Stimulated activated CD4-positive, alpha-beta T cell treated with anti-CD3 and anti-CD28 coated beads, Interleukin-4, amount 100 ng/mL, for 4 hours (primary cell): Measurements from ENCODE around the gene GAL.

Experiments
- DNase-seq, 2 experiments: peaks; one replicate each; pipeline ENCODE4 v3.0.0-alpha.2; 2020

Gene GAL

DNA sequence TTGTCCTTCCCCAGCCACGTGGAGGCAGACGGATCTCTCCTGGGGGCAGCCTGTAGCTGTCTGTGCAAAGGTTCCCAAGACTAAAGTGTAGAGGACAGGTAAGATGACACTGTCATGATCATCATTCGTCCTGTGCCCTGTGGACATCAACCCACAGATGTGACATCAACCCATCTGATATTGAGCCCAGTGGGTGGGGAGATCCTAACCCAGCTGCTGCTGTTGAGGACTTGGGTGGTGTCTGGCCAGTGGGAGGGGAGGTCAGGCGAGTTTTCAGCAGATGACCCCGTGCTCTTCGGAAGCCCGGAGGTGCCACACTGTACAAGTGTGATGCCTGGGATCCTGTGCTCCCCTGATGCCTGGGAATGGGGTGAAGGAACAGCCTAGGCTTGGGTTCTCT is 1.2 kb upstream of the GAL start:
- no peak for DNase-seq

DNA sequence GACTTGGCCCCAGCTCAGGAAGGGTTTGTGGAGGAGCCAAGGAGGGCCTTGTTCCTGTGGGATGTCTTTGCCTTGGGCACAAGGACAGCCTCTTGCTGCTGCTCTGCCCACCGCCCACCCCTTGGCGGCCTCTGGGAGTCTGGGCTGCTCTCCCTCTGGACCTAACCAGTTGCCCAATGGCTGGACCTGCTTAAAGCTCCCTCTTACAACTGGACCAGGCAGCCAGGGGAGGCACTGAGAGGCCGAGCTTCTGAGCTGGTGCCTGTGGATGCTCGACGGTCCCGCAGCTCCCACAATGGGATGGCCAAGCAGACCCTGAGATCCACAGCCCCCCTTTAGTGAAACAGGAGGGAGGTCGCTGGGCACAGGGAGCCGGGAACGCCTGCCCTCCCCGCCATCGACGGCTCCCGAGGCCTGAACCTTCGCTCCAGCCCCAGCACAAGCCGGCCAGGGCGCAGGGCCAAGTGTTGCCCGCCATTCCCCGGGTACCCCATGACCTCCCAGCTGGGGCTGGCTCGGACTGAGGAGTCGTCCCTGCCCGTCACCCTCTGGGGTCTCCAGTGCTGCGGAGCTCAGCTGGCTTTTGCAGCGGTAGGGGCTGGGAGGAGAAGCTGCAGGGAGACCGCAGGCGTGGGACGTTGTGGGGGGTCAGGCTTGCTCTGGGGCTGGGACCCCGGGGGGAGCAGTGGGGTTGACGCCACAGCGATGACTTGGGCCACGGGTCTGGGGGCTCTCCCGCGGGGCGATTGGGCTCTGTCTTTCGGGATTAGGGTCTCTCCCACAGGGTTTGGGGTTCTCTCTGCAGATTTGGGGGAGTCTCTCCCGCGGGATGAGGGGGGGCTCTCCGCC is 584 bp upstream of the GAL start:
- no peak for DNase-seq

DNA sequence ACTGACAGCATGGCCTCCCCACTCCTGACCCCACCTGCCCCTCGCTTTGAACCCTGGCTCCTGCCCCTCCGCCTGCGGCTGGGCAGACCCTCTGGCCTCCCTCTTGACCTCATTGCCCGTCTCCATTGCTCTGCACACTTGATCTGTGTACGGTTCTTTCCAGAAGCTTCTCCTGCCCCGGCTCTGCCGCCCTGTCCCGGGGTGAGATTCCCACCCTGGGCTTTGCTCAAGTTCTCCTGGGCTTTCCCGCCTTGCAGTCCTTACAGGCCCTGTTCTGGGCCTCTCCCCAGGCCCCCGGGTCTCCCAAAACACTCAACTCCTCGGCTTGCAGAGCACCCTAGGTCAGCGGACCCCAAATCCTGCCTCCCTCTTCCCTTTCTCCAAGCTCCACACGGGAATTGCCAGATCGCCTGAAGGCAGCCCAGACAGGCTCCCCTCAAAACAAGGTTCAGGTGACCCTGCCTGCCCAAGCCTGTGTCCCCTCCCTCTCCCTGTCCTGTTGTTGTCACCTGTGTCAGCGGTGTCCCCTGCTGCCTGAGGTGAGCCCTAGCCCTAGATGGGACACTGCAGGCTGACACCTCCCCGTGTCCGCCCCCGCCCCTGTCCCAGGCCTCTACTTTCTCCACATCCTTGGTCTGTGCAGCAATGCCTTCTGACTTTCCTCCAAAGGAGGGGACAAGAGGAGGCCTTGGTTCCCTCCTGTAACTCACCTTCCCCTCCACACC is 1.5 kb downstream of the GAL start:
- no peak for DNase-seq

DNA sequence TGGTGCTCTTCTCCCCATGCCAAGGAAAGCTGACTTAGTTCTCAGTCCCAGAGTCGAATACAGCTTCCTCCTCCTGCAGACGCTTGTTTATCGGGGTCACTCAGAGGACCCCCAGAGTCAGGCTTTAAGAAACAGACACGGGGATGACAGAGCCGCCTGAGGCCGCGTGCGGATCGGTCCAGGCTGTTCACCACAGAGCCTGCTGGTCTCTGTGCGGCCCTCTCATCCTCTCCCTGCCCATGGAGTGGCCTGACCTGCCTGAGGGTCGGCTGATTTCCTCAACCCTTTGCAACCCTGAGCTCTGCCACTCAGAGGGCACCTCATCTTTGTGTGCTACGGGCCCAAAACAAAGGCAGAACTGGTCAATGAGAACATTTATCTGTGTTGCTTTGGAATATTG is 2.1 kb downstream of the GAL start:
- no peak for DNase-seq

DNA sequence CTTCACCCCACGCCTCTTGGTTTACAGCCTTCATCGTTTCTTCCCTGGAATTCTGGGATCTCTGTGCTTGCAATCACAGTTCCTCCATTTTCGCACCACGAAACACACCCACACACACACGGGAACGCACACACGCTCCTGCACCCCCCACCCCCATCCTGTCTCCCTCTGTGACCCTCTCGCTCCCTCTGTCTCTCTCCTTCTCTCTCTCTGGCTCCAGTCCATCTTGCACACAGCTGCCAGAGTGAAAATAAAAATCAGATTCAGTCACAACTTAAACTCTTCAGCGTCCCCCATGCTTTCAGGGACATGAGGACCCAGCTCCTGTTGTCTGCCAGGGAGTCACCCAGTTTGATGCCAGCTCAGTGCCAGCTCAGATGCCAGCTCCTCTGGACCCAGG is 3.0 kb downstream of the GAL start:
- DNase-seq, result no peak

DNA sequence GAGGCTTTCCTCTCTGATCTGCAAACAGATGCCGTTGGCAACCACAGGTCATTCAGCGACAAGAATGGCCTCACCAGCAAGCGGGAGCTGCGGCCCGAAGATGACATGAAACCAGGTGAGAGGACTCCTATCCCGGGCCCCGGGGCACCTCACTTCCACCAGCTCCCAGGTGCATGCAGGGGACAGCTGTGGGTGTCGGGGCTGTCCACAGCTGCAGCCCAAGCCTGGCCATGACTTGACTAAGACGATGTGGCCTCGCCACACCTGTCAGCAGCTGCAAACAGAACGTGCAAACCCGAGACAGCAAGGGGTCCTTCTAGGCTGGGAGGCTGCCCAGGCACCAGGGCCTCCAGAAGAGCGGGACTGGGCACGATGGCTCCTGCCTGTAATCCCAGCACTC is 3.6 kb downstream of the GAL start:
- DNase-seq, result no peak

DNA sequence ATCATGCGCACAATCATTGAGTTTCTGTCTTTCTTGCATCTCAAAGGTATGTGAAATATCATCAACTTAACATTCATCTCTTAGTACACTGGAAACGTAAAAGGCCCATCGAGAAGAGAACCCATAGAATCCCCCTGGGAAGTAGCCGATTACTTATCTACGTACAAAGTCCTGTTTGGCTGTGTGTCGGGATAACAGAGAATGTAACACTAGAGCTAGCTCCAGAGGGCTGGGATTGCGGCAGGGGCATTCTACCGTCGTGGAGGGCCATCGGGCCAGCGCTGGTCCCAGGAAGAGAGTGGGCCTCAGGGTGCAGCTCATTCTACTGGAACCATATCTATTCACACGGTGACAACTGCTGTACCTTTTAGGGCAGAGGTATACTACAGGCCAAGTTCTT is 4.5 kb downstream of the GAL start:
- DNase-seq, result no peak

DNA sequence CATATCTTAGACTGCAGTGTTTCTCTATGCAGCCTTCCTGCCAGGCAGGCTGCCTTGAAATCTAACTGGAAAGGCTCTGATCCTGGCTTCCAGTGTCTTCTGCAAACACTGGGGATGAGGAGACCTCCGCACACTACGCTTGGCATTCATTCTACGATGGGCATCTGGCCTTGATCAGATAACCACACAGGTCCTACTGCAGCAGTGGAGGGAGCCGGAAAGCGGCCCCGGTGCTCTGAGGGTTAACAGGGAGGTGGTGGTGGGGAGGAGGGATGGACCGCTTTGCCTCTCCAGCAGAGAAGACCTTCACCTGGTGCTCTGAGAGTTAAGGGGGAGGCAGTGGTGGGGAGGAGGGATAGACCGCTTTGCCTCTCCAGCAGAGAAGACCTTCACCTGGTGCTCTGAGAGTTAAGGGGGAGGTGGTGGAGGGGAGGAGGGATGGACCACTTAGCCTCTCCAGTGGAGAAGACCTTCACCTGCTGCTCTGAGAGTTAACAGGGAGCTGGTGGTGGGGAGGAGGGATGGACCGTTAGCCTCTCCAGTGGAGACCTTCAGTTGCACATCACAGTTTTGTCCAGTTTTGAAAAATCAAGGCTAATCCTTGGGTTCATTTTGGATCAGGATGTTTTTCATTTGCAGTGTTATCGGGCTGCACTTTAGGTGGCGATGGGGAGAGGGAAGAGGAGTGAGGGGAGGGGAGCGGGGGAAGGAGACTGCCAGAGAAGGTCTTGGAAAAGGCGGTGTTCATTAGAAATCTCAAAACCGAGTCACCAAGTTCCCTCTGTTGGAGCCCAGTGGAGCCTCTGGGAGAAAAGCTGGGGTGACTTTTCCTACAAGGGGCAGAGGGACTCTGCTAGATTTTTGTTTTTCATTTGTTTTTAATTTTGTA is 5.6 kb downstream of the GAL start:
- no peak for DNase-seq

DNA sequence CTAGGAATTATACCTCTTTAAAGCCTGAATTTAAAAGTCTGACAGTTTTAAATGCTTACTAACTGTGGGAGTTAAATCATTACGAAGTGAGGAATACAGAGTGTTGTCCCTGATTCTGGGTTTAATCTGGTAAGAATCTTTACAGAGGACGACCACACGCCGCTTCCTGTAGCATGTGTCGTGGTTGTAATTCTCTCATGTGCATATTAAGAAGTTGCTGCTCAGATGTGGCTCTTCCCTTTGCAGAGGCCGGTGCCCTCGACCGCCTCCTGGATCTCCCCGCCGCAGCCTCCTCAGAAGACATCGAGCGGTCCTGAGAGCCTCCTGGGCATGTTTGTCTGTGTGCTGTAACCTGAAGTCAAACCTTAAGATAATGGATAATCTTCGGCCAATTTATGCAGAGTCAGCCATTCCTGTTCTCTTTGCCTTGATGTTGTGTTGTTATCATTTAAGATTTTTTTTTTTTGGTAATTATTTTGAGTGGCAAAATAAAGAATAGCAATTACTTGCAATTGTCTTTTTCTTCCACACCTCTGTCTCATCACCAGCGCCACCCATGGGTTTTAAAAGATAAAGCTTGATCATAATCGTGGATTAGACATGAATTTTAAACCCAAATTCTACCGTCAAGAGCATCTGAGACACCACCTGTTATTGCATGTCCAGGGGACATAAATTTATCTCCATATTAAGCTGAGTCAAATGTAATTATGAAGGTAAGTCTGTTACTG is 6.5 kb downstream of the GAL start:
- no peak for DNase-seq

DNA sequence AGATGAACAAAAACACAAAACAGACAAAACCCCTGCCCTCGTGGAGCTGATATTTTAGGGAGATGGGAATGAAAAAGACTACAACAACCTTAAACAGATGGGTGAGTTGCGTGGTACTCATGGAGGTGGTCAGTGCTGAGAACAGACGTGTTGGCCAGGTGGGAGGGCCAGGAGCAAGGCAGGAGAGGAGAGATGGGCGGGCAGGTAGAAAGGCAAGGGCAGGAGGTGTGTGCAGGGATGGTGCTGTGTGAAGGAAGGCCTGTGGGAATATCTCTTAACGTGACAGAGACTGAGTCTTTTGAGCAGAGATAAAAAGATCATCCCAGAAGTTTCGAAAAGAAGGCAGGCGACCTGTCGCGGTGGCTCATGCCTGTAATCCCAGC is 7.0 kb downstream of the GAL start:
- no peak for DNase-seq

DNA sequence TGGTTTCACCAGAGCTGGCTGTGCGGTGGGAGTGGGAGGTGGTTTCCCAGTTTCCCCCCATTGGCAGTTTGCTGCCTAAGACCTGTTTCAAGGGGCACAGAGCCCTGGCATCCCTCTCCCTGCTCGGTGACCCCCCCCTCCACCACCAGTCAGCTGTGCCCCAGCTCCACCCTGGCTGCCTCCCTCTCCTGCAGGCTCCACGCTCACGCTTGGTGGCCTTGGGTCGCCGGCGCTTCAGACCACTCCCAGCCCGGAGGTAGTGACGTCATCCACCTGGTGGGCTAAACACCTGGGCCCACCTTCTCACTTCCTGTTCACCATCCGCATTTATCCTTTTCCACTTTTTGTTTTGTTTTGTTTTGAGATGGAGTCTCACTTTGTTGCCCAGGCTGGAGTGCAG is 7.8 kb downstream of the GAL start:
- no peak for DNase-seq

DNA sequence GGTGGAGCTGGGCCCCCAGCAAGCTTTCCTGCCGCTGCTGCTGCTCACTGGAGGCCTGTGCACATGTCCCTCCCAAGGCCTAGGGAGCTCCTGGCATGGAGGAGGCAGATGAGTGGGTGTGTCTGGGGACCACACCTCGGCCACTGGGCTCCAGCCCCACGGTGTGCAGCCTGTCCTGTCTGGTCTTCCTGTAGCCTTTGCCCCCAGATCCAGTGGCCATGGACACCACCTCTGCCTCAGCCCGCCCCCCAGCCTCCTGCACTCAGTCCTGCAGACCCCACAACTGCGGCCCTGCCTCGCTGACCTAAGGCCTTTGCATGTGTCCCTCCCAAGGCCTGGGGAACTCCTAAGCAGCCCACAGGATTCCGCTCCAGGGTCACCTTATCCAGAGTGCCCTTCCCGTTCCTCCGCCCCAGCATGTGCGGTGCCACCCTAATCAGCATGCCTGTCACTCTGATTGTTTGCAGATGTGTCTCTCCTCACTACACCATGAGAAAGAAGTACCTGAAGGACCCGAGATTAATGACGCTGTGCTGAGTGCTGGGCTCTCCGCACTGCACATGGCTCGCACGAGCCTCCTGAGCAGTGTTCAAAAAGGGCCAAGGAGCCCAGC is 8.6 kb downstream of the GAL start:
- no peak for DNase-seq

DNA sequence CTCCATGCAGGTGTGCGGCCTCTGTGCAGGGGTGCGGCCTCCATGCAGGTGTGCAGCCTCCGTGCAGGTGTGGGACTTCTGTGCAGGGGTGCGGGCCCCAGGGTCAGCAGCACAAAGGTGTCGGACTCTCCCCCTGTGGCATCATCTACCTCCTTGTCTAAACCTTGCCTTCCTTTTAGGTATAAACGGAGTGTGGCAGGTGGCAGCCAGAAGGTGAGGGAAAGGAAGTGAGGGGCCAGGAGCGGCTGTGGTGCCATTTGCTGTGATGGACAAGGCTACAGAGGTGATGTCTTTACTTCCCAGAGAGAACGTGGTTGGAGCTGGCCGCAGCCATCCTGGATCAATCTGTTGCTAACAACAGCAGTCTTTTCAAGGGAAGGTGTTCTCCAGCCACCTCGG is 9.1 kb downstream of the GAL start:
- DNase-seq, result no peak

DNA sequence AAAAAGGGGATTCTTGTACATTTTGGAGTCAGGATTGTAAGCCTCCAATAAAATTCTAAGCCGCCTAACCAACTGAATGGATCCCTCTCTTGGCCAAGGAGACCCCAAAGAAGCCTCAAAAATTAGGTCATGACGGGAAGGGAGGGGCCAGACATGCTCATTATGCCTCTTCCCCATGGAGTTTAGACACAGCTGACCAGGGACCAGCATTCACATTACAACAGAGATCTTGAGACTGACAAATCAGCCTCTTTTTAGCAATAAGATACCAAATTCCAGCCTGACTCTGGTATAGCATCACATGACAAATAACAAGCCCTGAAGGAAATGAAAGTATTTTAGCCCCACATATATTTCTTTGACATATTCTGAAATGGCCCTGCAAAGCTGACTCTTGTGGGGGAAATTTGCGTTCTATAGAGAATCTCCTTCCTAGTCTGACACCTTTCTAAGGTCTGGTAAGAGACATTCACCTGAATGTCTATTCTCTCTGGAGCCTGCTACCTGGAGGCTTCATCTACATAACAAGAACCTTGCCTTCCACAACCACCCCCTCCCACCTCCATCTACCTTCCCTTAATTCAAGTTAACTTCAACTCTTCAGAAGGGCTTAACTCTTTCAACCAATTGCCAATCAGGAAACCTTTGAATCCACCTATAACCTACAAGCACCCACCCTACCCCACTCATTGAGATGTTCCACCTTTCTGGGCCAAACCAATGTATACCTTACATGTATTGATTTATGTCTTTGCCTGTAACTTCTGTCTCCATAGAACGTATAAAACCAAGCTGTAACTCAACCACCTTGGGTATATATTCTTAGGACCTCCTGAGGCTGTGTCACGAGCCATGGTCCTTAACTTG is 10.3 kb downstream of the GAL start:
- DNase-seq, result no peak

DNA sequence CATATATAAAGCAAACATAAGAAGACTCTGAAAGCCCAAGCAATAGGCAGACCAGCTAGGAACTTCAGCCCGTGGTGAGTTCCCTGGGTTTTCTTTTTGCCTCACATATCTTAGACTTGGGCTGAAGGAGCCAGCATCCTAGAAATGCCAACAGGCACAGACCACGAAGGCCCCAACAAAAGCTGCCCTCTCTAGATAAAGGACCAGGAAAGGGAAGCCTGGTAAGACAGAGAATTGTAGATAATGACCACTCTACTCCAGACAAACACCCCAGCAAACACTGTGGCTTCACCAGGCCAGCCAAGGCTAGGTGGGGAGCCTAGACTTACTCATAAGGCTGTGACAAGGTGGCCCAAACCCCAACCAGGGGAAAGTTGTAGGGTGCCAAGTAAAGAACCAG is 11.2 kb downstream of the GAL start:
- no peak for DNase-seq

DNA sequence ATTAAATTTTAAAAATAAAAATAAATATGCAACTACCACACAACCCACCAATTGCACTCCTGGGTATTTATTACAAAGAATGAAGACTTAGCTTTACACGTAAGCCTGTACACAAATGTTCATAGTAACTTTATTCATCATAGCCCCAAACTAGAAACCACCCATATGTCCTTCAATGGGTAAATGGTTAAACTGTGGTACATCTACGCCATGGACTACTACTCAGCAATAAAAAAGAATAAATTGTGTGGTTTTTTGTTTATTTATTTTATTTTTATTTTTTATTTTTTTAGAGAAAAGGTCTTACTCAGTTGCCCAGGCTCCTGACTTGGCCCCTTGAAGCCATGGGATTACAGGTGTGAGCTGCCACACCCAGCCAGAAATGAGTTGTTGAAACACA is 14.6 kb downstream of the GAL start:
- no peak for DNase-seq

DNA sequence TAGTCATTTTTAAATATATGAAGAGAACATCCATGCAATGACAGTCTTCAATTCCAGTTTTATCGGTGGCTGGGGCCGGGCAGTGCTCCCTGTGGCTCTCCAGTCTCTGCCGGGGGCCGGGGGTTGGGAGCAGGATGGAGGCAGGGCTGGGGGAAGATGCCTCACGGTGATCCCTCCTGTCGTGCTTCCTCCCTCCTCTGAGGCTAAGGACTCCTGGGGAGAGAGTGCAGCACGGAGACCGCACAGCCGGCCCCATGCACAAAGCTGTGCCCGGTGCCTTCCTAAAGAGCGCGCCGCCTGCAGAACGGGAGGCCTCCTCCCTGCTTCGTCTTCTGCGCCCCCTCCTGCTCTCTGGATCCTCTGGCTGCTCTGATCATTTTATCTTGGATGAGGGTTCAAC is 20.5 kb downstream of the GAL start:
- DNase-seq, result no peak

DNA sequence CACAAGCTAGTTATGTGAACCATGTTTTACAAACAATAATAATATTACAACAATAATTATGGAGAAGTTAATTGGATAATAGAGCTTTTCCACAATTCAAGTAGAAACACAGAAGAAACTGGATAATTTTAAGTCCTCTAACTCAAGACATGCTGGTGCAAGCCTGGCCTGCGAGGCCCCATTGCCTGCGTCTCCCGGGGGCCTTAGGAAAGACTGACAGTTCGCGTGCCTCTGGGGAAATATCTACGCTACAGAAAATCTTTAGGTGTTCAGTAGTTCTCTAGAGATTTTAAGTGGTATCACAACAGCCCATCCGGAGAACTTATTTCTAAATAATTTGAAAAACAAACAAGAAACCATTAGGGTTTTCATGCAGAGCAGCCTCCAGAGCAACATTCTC is 23.2 kb downstream of the GAL start:
- no peak for DNase-seq

DNA sequence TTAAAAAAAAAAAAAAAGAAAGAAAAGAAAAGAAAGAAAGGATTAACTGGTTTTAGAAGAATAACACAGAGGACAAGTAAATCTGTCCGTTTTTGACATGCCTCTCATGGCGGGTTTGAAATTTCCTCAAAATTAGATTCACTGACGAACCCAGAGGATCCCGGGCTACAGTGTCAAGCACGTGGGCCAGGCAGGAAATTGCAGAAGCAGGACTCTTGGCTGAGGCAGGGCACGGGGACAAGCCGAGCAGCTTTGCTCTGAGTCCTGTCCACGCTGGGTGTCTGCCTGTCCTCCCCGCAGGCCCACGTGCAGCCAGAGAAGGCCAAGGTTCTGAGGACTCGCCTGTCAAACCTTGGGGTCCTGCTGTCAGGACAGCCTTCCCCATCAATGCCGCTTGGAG is 24.7 kb downstream of the GAL start:
- DNase-seq, result no peak

DNA sequence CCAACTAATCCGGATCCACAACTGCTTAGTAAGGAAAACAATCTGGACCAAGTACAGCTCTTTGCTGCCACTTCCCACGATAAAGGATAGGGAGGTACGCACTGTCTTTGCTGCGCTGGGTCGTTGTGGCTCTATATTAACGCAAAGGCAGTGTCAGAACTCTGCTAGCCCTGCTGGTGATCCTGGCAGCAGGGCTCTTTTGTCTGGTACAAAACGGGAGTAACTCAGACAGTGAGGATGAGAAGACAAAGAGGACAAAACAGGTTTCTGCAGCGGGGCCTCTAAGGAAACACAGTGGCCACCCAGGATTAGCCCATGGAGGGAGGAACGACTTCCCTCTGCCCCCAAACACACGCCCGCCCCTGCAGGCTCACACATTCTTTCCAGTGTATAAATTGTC is 26.1 kb downstream of the GAL start:
- DNase-seq, result no peak

DNA sequence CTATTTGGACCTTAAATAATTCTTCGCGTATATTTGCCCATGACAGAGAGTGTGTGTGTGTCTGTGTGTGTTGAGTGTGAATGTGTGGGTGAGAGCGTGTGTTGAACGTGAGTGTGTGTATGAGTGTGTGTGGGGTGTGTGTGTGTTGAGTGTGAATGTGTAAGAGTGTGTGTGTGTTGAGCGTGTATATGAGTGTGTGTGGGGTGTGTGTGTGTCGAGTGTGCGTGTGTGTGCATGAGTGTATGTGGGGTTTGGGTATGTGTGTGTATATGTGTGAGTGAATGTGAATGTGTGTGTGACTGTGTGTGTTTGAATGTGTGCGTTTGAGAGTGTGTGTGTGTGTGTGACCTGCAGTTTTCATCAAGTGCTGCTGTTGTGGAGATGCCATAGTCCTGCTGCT is 26.8 kb downstream of the GAL start:
- no peak for DNase-seq
